NCI-H526 (cell line): ENCODE measurements around the gene TMEM147.

Source experiments
- DNase-seq, 2 experiments: peaks; one replicate each; lab custom pipeline; 2025; lab: John Stamatoyannopoulos, UW

TMEM147 gene

GRCh38 chr19:35549174-35549788 lies 3.9 kb downstream of the TMEM147 start:
- peak; percentile 74 to 90 for DNase-seq

DNA sequence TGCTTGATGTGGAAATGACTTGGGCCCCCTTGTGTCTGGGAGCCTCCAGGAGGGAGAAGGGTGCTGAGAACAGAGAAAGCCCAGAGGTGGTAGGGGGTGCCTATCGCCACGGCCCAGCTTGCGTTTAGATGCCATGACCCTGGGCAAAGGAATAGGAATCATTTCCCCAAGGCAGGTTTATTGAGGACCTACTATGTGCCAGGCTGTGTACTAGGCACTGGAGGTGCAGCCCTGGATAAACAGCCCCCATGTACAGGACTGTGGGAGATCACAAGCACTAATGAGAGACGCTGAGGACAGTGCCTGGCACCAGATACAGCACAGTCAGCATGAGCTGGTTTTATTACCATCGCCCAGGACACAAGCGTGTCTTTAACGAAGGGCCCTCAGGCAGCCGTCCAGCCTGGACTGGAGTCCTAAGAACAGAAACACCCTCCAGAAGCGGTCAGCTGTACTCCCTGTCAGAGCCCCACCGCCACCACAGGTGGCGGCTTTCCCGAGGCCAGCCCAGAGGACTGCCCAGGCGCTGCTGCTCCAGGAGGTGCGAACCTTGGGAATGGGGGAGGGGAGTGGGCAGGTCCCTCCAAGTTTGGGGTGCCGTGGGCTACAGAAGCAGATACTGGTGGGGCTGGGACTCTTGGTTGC lies 4.6 kb downstream of the TMEM147 start:
- DNase-seq, result no peak

DNA sequence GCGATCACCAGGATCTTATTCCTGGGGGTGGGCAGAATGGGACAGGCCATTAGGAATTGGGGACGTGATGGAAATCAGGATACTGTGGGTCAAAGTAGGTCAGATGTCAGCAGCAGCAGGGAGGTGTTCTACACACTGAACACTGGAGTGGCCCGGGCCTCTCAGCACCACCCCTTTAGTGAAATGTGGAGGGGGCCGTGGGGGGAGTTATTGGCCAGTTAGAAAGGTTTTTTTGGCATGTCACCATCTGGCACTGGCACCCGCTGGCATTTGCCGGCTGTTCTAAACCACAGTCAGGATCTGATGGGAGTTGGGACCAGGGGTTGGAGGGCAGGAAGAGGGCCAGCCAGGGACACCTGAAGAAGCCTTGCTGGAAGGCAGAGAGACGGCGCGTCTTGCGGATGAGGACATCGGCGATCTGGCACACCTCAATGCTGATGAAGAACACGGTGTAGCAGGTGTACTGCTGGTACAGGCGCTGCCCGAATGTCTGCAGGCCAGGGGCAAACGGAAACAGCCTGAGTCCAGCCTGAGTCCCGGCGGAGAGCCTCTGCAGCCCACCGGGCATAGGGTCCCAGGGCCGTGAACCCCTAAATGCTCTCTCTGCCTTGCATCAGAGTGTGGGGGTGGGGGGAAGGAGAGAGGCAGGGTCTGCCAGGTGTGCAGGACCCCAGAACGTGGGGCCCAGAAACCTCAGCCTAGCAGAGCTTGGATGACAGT lies 5.8 kb downstream of the TMEM147 start:
- DNase-seq, result no peak

DNA sequence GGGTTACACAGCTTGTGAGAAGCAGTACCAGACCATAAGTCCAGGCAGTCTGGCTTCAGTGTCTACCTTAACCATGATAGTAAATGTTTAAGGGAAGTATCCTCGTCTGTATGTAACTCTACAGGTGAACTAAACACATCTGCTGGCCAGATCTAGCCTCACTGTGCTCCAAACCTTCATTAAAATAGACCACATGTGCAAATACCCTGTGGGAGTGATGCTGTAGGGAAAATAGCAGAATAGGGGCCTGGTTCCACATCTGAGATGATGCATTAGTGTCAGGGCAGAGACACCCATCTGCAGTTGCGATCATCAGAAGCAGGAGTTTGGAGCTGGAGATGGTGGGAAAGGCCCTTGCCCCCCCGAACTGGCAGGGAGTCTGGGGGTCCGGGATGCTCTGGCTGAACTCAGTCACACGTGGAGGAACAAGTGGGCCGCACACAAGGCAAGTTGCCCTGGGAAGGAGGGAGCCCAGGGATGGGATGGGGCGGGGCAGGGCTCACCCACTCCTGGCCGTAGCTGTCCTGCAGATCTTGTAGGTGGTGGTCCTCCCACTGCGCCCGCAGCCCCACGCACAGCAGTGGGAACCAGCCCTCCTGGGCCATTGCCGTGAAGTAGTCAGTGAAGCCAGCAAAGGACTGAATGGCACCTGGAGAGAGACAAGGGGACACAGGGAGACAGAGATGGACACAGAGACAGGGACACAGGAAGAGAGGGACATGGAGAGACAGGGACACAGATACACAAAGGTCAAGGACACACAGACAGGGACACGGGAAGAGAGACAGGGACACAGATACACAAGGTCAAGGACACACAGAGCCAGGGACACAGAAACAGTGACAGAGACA lies 7.3 kb downstream of the TMEM147 start:
- DNase-seq, result no peak

DNA sequence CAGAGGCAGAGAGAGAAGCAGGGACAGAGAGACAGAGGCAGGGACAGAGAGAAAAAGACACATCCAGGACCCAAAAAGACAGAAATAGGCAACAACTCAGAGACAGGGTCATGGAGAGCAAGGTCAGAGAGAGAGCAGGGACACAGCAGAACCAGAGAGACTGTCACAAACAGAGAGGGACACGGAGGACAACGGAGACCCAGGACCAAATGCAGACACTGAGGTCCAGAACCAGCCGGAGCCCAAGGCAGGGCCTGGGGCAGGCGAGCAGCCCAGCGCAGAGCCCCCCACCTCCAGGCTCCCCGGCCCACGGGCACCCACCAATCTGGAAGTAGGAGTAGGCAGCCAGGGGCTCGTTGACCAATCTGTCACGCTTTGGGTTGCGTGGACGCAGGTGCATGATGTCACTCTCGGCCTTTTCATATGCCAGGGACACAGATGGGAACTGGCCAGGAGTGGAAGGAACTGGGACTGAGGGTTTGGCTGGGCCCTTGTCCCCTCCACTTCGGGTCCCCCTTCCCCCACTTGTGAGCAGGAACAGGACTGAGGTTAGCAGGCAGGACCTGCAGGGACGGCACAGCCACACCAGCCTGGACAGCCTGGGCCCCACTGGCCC lies 8.1 kb downstream of the TMEM147 start:
- no peak for DNase-seq

DNA sequence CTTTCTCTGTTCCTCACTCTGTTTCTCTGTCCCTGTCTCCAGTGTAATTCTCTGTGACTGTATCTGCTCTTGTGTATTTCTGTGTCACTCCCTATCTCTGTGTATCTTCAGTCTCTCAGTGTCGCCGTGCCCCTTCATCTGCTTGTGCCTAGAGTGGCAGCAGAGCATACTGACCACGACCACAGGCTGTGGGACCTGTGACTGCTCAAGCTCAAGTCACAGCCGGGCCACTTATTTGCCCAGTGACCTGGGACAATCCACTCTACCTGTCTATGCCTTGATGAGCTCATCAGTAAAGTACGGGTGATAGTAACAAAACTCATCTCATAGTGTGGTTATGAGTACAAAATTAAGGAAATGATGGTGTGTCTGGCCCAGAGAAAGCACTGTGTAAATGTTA lies 8.7 kb downstream of the TMEM147 start:
- no peak for DNase-seq

GRCh38 chr19:35555301-35556005 lies 10.0 kb downstream of the TMEM147 start:
- DNase-seq, result peak; percentile 65 to 83

GRCh38 chr19:35556025-35556590 lies 10.7 kb downstream of the TMEM147 start:
- DNase-seq, result no peak

- no peak for DNase-seq
Measured at GRCh38 chr19:35556846-35557538, 11.6 kb downstream of the TMEM147 start.

GRCh38 chr19:35557539-35558399 lies 12.3 kb downstream of the TMEM147 start:
- DNase-seq, result peak; percentile 89 to 97

DNA sequence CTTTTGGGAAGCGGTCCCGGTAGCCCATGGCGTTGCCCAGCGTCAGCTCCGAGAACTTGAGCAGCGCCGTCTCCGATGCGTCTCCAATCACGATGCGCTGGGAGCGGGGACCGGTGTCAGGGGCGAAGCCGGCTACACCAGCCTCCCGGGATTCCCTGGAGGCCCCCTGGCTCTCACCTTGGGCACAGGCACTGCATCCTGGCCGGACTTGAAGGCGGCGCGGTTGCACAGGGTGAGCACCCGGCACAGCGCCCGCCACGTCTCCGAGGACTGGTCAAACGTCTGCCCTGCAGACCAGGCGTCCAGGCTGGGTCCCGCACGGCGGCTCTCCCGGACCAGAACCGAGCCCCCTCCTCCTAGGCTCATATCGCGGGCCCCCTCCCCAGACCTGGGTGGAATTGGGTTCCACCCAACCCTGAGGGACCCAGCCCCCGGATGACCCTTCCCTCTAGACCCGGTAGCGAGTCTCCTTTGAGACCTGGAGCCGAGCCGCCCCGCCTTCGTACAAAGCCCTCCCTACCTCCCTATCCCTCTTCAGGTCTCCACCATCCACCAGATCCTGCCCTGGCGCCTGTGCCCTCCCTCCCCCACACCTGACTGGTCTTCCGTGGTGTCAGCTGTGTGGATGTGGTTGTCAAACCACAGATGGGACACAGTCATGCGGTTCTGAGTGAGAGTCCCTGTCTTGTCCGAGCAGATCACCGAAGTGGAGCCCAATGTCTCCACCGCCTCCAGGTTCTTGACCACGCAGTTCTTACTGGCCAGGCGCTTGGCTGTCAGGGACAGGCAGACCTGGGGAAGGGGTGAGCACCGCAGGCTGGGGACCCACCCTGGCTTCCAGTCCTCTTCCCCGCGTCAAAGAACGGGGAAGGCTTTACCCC lies 13.2 kb downstream of the TMEM147 start:
- DNase-seq, result peak in 1 of 2 experiments; percentile 47

GRCh38 chr19:35559281-35559659 lies 13.8 kb downstream of the TMEM147 start:
- DNase-seq, result peak in 1 of 2 experiments; percentile 47

DNA sequence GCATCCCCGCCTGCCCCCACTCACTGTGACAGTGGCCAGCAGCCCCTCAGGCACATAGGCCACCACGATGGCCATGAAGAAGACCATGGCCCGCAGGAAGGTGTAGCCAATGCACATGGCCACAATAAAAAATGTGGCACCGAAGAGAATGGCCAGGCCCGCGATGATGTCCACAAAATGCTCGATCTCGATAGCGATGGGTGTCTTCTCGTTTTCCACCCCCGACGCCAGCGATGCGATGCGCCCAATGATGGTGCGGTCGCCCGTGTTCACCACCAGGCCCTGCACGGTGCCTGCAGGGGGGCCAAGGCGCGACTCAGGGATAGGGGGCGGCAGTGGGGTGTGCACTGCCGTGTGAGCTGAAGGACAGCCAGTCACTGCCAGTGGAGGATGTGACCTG lies 14.4 kb downstream of the TMEM147 start:
- DNase-seq, result no peak

GRCh38 chr19:35560271-35560670 lies 14.8 kb downstream of the TMEM147 start:
- DNase-seq, result no peak

- no peak for DNase-seq
Measured at GRCh38 chr19:35560677-35561076, 15.3 kb downstream of the TMEM147 start.

- no peak for DNase-seq
Measured at GRCh38 chr19:35561436-35561835, 16.0 kb downstream of the TMEM147 start.

GRCh38 chr19:35562336-35562735 lies 16.9 kb downstream of the TMEM147 start:
- DNase-seq, result no peak

- no peak for DNase-seq
Measured at GRCh38 chr19:35562776-35563175, 17.4 kb downstream of the TMEM147 start.
